Cardiac muscle cell (in vitro differentiated cells and primary cell): ENCODE measurements around the gene SAP30BP. TPM values are rescaled to one million over a fixed set of nuclear protein-coding genes. Genes with fewer than 3 reads are reported as not detected.

ENCODE experiments used
- DNase-seq, 2 donors: peaks; one replicate each; pipeline versions ENCODE4 v3.0.0 to v3.0.0-alpha.2; 2010 to 2017; ENCODE audit warnings: low read depth in 1 of 2, low spot score in 1 of 2
- H3K27ac ChIP-seq: fragments of 200-600 bp; sonication (generic); 2 replicates; pipeline ENCODE4 v1.5.1; 2016
- H3K27me3 ChIP-seq: fragments of 200-600 bp; sonication (generic); 2 replicates; pipeline ENCODE4 v1.6.0; 2016; ENCODE audit warnings: control low read depth
- H3K36me3 ChIP-seq: fragments of 200-600 bp; sonication (generic); 2 replicates; pipeline ENCODE4 v1.5.1; 2016; ENCODE audit warnings: control low read depth
- H3K4me1 ChIP-seq: fragments of 200-600 bp; sonication (generic); 2 replicates; pipeline ENCODE4 v1.8.1; 2017; ENCODE audit warnings: low read depth, mild to moderate bottlenecking, mixed run types
- H3K4me3 ChIP-seq: fragments of 200-600 bp; sonication (generic); 2 replicates; pipeline ENCODE4 v1.5.1; 2016; ENCODE audit warnings: mild to moderate bottlenecking
- H3K9me3 ChIP-seq: fragments of 200-600 bp; sonication (generic); 2 replicates; pipeline ENCODE4 v1.5.1; 2017; ENCODE audit warnings: low read depth, mild to moderate bottlenecking, control low read depth
- polyA plus RNA-seq: library from polyadenylated mRNA; unstranded; fragments of >200 nt; fragmentation: Nextera tagmentation; extraction: Ambion mirVana; gene quantifications from 2 replicates; pipeline ENCODE4 v1.2.1, GENCODE V29; 2016
- total RNA-seq: library from RNA; depleted of rRNA; stranded (reverse); fragments of >200 nt; gene quantifications from 2 replicates; pipeline ENCODE4 v1.2.3, GENCODE V29; 2016
- TF ChIP-seq, protein P1 (sequence below): IDR thresholded peaks from 2 replicates; pipeline ENCODE4 v1.5.1; 2012; ENCODE audit warnings: low read depth, mild to moderate bottlenecking, low read length

SAP30BP gene
- total and polyA plus RNA-seq, 2 experiments from 2014 or later = 50.8 to 106 TPM

DNA sequence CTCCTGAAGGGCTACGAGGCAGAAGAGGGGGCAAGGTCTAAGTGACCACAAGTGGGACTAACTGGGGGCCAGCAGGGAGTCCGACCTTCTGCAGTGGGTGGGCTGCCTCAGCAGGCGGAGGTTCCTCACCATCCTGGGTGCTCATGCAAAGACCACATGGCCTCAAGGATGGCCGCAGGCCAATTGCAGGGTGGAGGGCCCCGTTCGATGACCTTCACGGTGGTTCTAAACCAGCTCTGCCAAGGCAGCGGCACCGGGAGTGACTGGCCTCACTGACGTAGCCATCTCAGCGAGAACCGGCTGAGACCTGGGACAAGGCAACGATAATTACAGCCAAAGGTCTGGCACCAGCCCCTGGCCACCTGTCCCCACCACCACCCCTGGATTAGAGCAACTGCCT, 28.2 kb upstream of the SAP30BP start:
- TF ChIP-seq, protein P1, sequence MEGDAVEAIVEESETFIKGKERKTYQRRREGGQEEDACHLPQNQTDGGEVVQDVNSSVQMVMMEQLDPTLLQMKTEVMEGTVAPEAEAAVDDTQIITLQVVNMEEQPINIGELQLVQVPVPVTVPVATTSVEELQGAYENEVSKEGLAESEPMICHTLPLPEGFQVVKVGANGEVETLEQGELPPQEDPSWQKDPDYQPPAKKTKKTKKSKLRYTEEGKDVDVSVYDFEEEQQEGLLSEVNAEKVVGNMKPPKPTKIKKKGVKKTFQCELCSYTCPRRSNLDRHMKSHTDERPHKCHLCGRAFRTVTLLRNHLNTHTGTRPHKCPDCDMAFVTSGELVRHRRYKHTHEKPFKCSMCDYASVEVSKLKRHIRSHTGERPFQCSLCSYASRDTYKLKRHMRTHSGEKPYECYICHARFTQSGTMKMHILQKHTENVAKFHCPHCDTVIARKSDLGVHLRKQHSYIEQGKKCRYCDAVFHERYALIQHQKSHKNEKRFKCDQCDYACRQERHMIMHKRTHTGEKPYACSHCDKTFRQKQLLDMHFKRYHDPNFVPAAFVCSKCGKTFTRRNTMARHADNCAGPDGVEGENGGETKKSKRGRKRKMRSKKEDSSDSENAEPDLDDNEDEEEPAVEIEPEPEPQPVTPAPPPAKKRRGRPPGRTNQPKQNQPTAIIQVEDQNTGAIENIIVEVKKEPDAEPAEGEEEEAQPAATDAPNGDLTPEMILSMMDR = no peak
- DNase-seq = no peak
- Histone ChIP-seq H3K27ac (no peak overlapping the region), H3K9me3 (no peaks in the 10 kb centered on the region), H3K27me3 (no peaks in the 10 kb centered on the region), H3K4me3 (no peak overlapping the region), H3K36me3 (no peaks in the 10 kb centered on the region), H3K4me1 (peaks cover 22% of the 10 kb centered on the region)

DNA sequence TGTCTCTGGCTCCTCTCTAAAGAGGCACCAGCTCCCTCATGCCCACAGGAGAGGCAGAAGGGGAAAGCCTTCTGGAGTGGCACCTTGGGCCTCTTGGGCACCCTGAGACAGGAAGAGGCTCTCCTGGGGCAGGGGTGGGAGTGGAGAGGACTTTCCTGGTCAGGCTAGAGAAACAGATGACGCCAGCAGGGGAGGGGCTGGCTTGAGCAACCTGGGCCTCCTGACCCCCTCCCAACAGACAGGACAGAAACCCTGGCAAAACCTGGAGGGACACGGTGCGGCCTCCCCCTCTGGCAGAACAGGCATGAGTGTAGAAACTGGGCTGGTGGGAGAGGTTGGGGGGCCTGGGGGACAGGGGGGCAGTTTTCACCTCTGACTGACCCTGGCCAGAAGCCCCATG, 27.8 kb upstream of the SAP30BP start:
- Histone ChIP-seq H3K4me1 (peaks cover 18% of the 10 kb centered on the region), H3K36me3 (no peaks in the 10 kb centered on the region), H3K9me3 (no peaks in the 10 kb centered on the region), H3K27ac (no peak overlapping the region), H3K4me3 (no peak overlapping the region), H3K27me3 (no peaks in the 10 kb centered on the region)
- no peak for DNase-seq
- TF ChIP-seq, protein P1 = no peak

DNA sequence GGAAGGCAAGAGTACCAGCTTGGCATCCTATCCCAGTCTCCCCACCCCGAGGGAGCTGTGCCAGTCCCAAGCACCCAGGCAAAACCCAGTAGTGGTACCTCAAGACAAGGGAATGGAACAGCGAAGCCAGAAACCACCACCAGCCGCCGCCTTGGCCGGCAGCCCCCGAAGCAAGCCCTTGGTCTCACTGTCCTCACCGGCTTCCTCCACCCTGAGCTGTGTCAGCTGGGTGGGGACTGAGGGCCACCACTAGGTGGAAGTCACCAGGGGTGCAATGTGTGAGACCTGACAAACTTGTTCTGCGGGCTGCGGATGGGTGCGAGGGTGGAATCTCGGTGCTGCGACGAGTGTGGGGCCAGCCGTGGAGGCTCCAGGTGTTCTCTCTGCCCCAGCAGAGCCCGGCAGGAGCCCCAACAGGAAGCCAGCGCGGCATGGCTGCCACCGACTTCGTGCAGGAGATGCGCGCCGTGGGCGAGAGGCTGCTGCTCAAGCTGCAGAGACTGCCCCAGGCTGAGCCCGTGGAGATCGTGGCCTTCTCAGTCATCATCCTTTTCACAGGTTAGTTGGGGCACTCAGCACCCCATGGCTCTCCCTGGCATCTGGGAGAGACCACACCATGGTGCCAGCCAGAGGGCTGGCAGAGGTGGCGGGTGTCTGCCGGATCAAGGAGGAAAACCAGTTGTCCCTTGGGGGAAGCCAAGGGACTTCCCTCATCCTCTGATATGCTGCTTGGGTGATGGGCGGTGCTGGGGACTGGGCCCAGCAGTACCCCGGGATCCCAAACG, 27.2 kb upstream of the SAP30BP start:
- no peaks in the 10 kb centered on the region for H3K9me3 ChIP-seq
- TF ChIP-seq, protein P1 = no peak
- no peaks in the 10 kb centered on the region for H3K27me3 ChIP-seq
- H3K27ac ChIP-seq = no peak overlapping the region
- no peak for DNase-seq
- H3K36me3 ChIP-seq = no peaks in the 10 kb centered on the region
- H3K4me3 ChIP-seq = no peak overlapping the region
- H3K4me1 ChIP-seq = peaks cover 14% of the 10 kb centered on the region

DNA sequence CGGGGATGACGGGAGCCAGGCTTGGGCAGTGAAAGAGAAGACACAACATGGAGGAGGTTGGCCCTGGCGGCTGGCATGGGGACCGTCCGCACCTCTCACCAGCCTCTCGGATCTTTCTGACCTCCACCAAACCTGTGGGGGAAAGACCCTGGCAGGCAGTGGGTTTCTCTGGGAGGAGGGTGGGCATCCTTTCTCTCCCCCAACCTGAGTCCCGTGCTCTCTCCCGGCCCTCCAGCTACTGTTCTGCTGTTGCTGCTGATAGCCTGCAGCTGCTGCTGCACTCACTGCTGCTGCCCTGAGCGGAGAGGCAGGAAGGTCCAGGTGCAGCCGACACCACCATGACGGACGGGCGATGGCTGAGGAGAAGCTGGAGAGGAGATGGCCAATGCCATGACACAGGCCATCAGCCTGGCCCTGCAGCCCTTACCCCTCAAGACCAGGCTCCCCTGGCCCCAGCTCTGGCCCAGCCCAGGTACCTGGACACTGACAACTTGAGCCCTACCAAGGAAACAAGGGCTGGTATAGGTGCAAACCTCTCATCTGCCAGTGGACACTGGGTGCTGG, 26.5 kb upstream of the SAP30BP start:
- Histone ChIP-seq H3K36me3 (no peaks in the 10 kb centered on the region), H3K9me3 (no peaks in the 10 kb centered on the region), H3K4me1 (peaks cover 12% of the 10 kb centered on the region), H3K27ac (no peak overlapping the region), H3K27me3 (no peaks in the 10 kb centered on the region), H3K4me3 (no peak overlapping the region)
- TF ChIP-seq, protein P1 = no peak
- DNase-seq = no peak

DNA sequence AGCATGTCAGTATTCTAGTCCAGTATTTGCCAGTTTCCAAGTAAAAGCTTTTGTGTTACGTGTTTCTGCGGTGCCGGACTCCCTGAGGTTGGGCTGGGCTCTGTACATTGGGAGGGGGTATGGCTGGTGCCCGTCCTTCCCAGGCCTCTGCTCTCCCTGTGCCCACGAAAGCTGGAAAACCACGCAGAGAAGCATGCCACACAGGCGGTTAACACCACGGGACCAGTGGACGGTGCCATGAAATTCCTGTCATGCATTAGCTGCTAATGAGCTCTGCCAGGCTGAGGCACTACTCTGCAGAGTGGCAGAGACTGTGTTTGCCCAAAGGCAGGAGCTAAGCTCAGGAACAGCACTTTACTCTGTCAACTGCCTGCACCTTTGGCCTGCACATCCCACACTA, 25.8 kb upstream of the SAP30BP start:
- TF ChIP-seq, protein P1 = no peak

More for the DNA sequence above, 25.8 kb upstream of the SAP30BP start:
- no peaks in the 10 kb centered on the region for H3K9me3 ChIP-seq
- no peak for DNase-seq
- H3K36me3 ChIP-seq = no peaks in the 10 kb centered on the region
- H3K4me1 ChIP-seq = peaks cover 4% of the 10 kb centered on the region
- no peak overlapping the region for H3K4me3 ChIP-seq
- H3K27me3 ChIP-seq = no peaks in the 10 kb centered on the region
- H3K27ac ChIP-seq = no peak overlapping the region
